ENCODE measurements around the gene RAB11FIP2. TPM values are rescaled to one million over a fixed set of nuclear protein-coding genes. Genes with fewer than 3 reads are reported as not detected.

The RAB11FIP2 gene
- total RNA-seq, 1 donor from 2014 or later, result 13.1 TPM

DNA sequence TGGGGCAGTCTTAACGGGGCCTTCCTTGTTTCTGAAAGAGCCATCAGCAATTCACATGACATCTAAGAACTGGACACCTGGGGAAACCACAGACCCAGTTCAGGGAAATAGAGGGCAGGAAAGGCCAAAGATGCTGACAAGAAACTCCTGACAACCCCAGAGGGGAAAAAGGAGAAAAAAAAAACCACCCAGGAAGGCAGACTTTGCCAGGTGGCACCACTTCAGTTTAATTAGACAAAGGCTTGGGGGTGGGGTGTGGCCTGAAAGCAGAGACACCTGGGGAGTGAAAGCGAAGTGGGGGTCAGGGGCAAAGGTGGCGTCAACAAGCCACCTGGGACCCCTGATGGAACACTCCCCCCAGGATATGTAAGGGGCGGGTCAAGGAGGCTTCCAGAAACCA is 53.6 kb downstream of the RAB11FIP2 start:
- H3K9me3 Mint-ChIP-seq, result peaks cover 2% of the 10 kb centered on the region
- no peaks in the 10 kb centered on the region for H3K4me1 Mint-ChIP-seq (ENCODE audit: low read depth)
- no peaks in the 10 kb centered on the region for H3K36me3 Mint-ChIP-seq (ENCODE audit: low read depth)
- H3K27me3 Mint-ChIP-seq (ENCODE audit: insufficient read depth), result no peaks in the 10 kb centered on the region
- H3K4me3 Mint-ChIP-seq, result no peak overlapping the region
- intact Hi-C loops (cut with micrococcal nuclease), result no loop called here
- no peak for DNase-seq (ENCODE audit: low spot score)
- H3K27ac Mint-ChIP-seq, result no peak overlapping the region

DNA sequence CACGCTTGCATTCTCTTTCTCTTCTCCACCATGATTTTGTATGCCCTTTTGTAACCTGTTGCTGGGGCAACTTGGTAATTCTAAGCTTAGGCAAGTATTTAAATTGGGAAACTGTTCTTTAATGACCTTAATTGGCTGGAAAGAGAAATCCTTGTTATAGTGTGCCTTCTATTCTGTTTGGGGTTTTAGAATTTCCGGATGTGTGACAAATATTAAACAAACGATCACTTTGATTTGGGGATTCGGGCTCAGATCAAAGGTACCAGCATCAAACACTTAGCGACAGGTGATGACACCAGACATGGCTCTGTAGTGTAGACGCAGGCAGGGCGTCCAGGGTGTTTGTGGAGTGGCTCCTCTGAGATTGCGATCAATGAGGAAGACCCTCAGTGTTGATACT is 55.0 kb downstream of the RAB11FIP2 start:
- H3K4me1 Mint-ChIP-seq (ENCODE audit: low read depth), result no peaks in the 10 kb centered on the region
- H3K4me3 Mint-ChIP-seq, result no peak overlapping the region
- DNase-seq (ENCODE audit: low spot score), result no peak
- H3K9me3 Mint-ChIP-seq, result peaks cover 12% of the 10 kb centered on the region
- intact Hi-C loops (cut with micrococcal nuclease), result no loop called here
- H3K27ac Mint-ChIP-seq, result no peak overlapping the region
- no peaks in the 10 kb centered on the region for H3K36me3 Mint-ChIP-seq (ENCODE audit: low read depth)
- no peaks in the 10 kb centered on the region for H3K27me3 Mint-ChIP-seq (ENCODE audit: insufficient read depth)

GRCh38 chr10:117989962-117990361 is 56.8 kb downstream of the RAB11FIP2 start:
- peaks cover 19% of the 10 kb centered on the region for H3K9me3 Mint-ChIP-seq
- intact Hi-C loops (cut with micrococcal nuclease), result no loop called here
- no peaks in the 10 kb centered on the region for H3K27me3 Mint-ChIP-seq (ENCODE audit: insufficient read depth)
- H3K27ac Mint-ChIP-seq, result no peak overlapping the region
- H3K4me1 Mint-ChIP-seq (ENCODE audit: low read depth), result no peaks in the 10 kb centered on the region
- H3K36me3 Mint-ChIP-seq (ENCODE audit: low read depth), result no peaks in the 10 kb centered on the region
- DNase-seq (ENCODE audit: low spot score), result no peak
- no peak overlapping the region for H3K4me3 Mint-ChIP-seq

- Mint-ChIP-seq H3K27me3 (ENCODE audit: insufficient read depth) (no peaks in the 10 kb centered on the region), H3K27ac (no peak overlapping the region), H3K36me3 (ENCODE audit: low read depth) (no peaks in the 10 kb centered on the region), H3K4me3 (no peak overlapping the region), H3K4me1 (ENCODE audit: low read depth) (no peaks in the 10 kb centered on the region), H3K9me3 (peaks cover 19% of the 10 kb centered on the region)
- DNase-seq (ENCODE audit: low spot score), result no peak
- intact Hi-C loops (cut with micrococcal nuclease), result no loop called here
Measured at GRCh38 chr10:117988814-117989213, 57.9 kb downstream of the RAB11FIP2 start.

- H3K36me3 Mint-ChIP-seq (ENCODE audit: low read depth), result no peaks in the 10 kb centered on the region
- H3K27ac Mint-ChIP-seq, result no peak overlapping the region
- H3K4me1 Mint-ChIP-seq (ENCODE audit: low read depth), result no peaks in the 10 kb centered on the region
- no peak for DNase-seq (ENCODE audit: low spot score)
- H3K27me3 Mint-ChIP-seq (ENCODE audit: insufficient read depth), result peaks cover 2% of the 10 kb centered on the region
- H3K4me3 Mint-ChIP-seq, result no peak overlapping the region
- H3K9me3 Mint-ChIP-seq, result peaks cover 19% of the 10 kb centered on the region
- intact Hi-C loops (cut with micrococcal nuclease), result no loop called here
Measured at GRCh38 chr10:117987244-117987909, 59.4 kb downstream of the RAB11FIP2 start.

DNA sequence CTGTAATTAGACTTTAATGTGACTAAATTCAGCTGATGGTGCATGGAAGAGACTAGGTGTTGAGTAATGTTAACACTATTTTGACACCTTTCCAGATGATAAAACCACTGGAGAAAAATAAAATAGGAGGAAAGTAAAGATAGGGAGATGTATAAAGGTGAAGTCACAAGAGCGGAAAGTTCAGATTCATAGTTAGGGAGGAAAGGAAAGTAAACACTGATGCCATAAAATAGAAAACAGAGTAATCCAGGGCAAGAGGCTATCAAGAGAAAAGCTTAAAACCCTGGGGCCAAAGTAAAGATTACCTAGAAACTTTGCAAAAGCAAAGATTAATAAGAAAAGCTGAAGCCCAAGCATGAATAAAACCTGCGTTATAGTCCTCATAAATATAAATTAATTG is 62.8 kb downstream of the RAB11FIP2 start:
- peaks cover 19% of the 10 kb centered on the region for H3K9me3 Mint-ChIP-seq
- intact Hi-C loops (cut with micrococcal nuclease), result no loop called here
- DNase-seq (ENCODE audit: low spot score), result no peak
- H3K4me3 Mint-ChIP-seq, result no peak overlapping the region
- no peaks in the 10 kb centered on the region for H3K4me1 Mint-ChIP-seq (ENCODE audit: low read depth)
- H3K27me3 Mint-ChIP-seq (ENCODE audit: insufficient read depth), result peaks cover 2% of the 10 kb centered on the region
- no peak overlapping the region for H3K27ac Mint-ChIP-seq
- no peaks in the 10 kb centered on the region for H3K36me3 Mint-ChIP-seq (ENCODE audit: low read depth)

- peaks cover 8% of the 10 kb centered on the region for H3K27me3 Mint-ChIP-seq (ENCODE audit: insufficient read depth)
- H3K4me1 Mint-ChIP-seq (ENCODE audit: low read depth), result no peaks in the 10 kb centered on the region
- peaks cover under 1% of the 10 kb centered on the region for H3K9me3 Mint-ChIP-seq
- H3K36me3 Mint-ChIP-seq (ENCODE audit: low read depth), result no peaks in the 10 kb centered on the region
- no peak for DNase-seq (ENCODE audit: low spot score)
- H3K27ac Mint-ChIP-seq, result no peak overlapping the region
- intact Hi-C loops (cut with micrococcal nuclease), result loop anchor here (1.0 kb wide), 1 partner anchor 26 kb away; no protein-coding TSS in a partner anchor
- no peak overlapping the region for H3K4me3 Mint-ChIP-seq
Measured at GRCh38 chr10:117980755-117981702, 65.7 kb downstream of the RAB11FIP2 start.

- Mint-ChIP-seq H3K4me1 (ENCODE audit: low read depth) (no peaks in the 10 kb centered on the region), H3K36me3 (ENCODE audit: low read depth) (no peaks in the 10 kb centered on the region), H3K27ac (no peak overlapping the region), H3K4me3 (no peak overlapping the region), H3K9me3 (no peaks in the 10 kb centered on the region), H3K27me3 (ENCODE audit: insufficient read depth) (peaks cover 9% of the 10 kb centered on the region)
- DNase-seq (ENCODE audit: low spot score), result no peak
- intact Hi-C loops (cut with micrococcal nuclease), result no loop called here
Measured at GRCh38 chr10:117980216-117980615, 66.5 kb downstream of the RAB11FIP2 start.

GRCh38 chr10:117972168-117972837 is 74.4 kb downstream of the RAB11FIP2 start:
- intact Hi-C loops (cut with micrococcal nuclease), result no loop called here
- H3K4me1 Mint-ChIP-seq (ENCODE audit: low read depth), result no peaks in the 10 kb centered on the region
- no peaks in the 10 kb centered on the region for H3K36me3 Mint-ChIP-seq (ENCODE audit: low read depth)
- no peaks in the 10 kb centered on the region for H3K9me3 Mint-ChIP-seq
- peaks cover 15% of the 10 kb centered on the region for H3K27me3 Mint-ChIP-seq (ENCODE audit: insufficient read depth)
- H3K27ac Mint-ChIP-seq, result no peak overlapping the region
- no peak for DNase-seq (ENCODE audit: low spot score)
- H3K4me3 Mint-ChIP-seq, result no peak overlapping the region

GRCh38 chr10:117970962-117971361 is 75.8 kb downstream of the RAB11FIP2 start:
- Mint-ChIP-seq H3K27me3 (ENCODE audit: insufficient read depth) (peaks cover 10% of the 10 kb centered on the region), H3K27ac (no peak overlapping the region), H3K36me3 (ENCODE audit: low read depth) (no peaks in the 10 kb centered on the region), H3K4me1 (ENCODE audit: low read depth) (no peaks in the 10 kb centered on the region), H3K4me3 (no peak overlapping the region), H3K9me3 (no peaks in the 10 kb centered on the region)
- intact Hi-C loops (cut with micrococcal nuclease), result no loop called here
- DNase-seq (ENCODE audit: low spot score), result no peak

- H3K4me1 Mint-ChIP-seq (ENCODE audit: low read depth), result no peaks in the 10 kb centered on the region
- peaks cover 6% of the 10 kb centered on the region for H3K27me3 Mint-ChIP-seq (ENCODE audit: insufficient read depth)
- no peaks in the 10 kb centered on the region for H3K9me3 Mint-ChIP-seq
- DNase-seq (ENCODE audit: low spot score), result no peak
- H3K36me3 Mint-ChIP-seq (ENCODE audit: low read depth), result no peaks in the 10 kb centered on the region
- H3K4me3 Mint-ChIP-seq, result no peak overlapping the region
- intact Hi-C loops (cut with micrococcal nuclease), result no loop called here
- H3K27ac Mint-ChIP-seq, result no peak overlapping the region
Measured at GRCh38 chr10:117969592-117969991, 77.1 kb downstream of the RAB11FIP2 start.

- Mint-ChIP-seq H3K36me3 (ENCODE audit: low read depth) (no peaks in the 10 kb centered on the region), H3K4me1 (ENCODE audit: low read depth) (no peaks in the 10 kb centered on the region), H3K9me3 (no peaks in the 10 kb centered on the region), H3K4me3 (no peak overlapping the region), H3K27me3 (ENCODE audit: insufficient read depth) (peaks cover 5% of the 10 kb centered on the region), H3K27ac (no peak overlapping the region)
- intact Hi-C loops (cut with micrococcal nuclease), result no loop called here
- DNase-seq (ENCODE audit: low spot score), result no peak
Measured at GRCh38 chr10:117968354-117969182, 78.2 kb downstream of the RAB11FIP2 start.

Measured in activated T-helper 1 cell treated with anti-CD3 and anti-CD28 coated beads, Interleukin-12 subunit alpha, Interleukin-12 subunit beta, Interleukin-2, Interleukin-4 antibody, amounts not matched to agents 30 ng/mL and 10 ng/mL and 1 ng/mL, durations not matched to agents 14 hours and 24 hours and 36 hours (primary cell).